DOHH2 (cell line): Measurements from ENCODE around the gene NAA38.

Experiments
- H3F3A ChIP-seq: fragments of 200-600 bp; sonication (generic), shearing (Covaris generic); 2 replicates; pipeline ENCODE4 v1.6.0; 2016; ENCODE audit warnings: antibody characterized with exemption, mild to moderate bottlenecking; ENCODE audit not compliant: control insufficient read depth, insufficient read depth
- H3K27ac ChIP-seq: fragments of 200-600 bp; sonication (generic); 2 replicates; pipeline ENCODE4 v1.5.1; 2014; ENCODE audit warnings: low read depth, mild to moderate bottlenecking, low read length, moderate library complexity
- H3K27me3 ChIP-seq: fragments of 200-600 bp; sonication (generic); 2 replicates; pipeline ENCODE4 v1.6.1; 2014; ENCODE audit warnings: mild to moderate bottlenecking, low read length, mixed read lengths; ENCODE audit not compliant: control insufficient read depth
- H3K36me3 ChIP-seq: fragments of 200-600 bp; sonication (generic); 2 replicates; pipeline ENCODE4 v1.6.1; 2014; ENCODE audit warnings: mild to moderate bottlenecking, low read length, moderate library complexity, mixed read lengths; ENCODE audit not compliant: control insufficient read depth
- H3K4me1 ChIP-seq: fragments of 200-600 bp; sonication (generic); 2 replicates; pipeline ENCODE4 v1.6.1; 2014; ENCODE audit warnings: mild to moderate bottlenecking, low read length, mixed read lengths; ENCODE audit not compliant: control insufficient read depth
- H3K4me2 ChIP-seq: fragments of 200-600 bp; sonication (generic); 2 replicates; pipeline ENCODE4 v1.6.0; 2014; ENCODE audit warnings: mild to moderate bottlenecking, low read length, moderate library complexity
- H3K4me3 ChIP-seq: fragments of 200-600 bp; sonication (generic); 2 replicates; pipeline ENCODE4 v1.5.1; 2014; ENCODE audit warnings: mild to moderate bottlenecking, low read length, mixed read lengths
- H3K79me2 ChIP-seq: fragments of 200-600 bp; sonication (generic); 2 replicates; pipeline ENCODE4 v1.6.1; 2014; ENCODE audit warnings: mild to moderate bottlenecking, low read length, mixed read lengths; ENCODE audit not compliant: control insufficient read depth
- H3K9me2 ChIP-seq: fragments of 200-600 bp; sonication (generic); replicated peaks from 2 replicates; pipeline ENCODE4 v1.6.1; 2014; ENCODE audit warnings: mild to moderate bottlenecking, low read length, mixed read lengths; ENCODE audit not compliant: control insufficient read depth
- H3K9me3 ChIP-seq: fragments of 200-600 bp; sonication (generic); 2 replicates; pipeline ENCODE4 v1.6.1; 2014; ENCODE audit warnings: antibody characterized with exemption, low read length, mixed read lengths; ENCODE audit not compliant: control insufficient read depth, insufficient read depth
- H4K20me1 ChIP-seq: fragments of 200-600 bp; sonication (generic); 2 replicates; pipeline ENCODE4 v1.6.0; 2014; ENCODE audit warnings: low read depth, mild to moderate bottlenecking, antibody characterized with exemption, low read length, moderate library complexity; ENCODE audit not compliant: control insufficient read depth, insufficient read depth
- EZH2phosphoT487 ChIP-seq: fragments of 200-600 bp; sonication (generic); IDR thresholded peaks from 2 replicates; pipeline ENCODE4 v1.6.1; 2017; ENCODE audit warnings: borderline replicate concordance, mild to moderate bottlenecking, antibody characterized with exemption, low read length, moderate library complexity, mixed read lengths
- TF ChIP-seq, protein P1 (sequence below): fragments of 200-600 bp; sonication (generic); IDR thresholded peaks from one replicate; pipeline ENCODE4 v1.5.1; 2014; ENCODE audit warnings: antibody characterized with exemption, mild to moderate bottlenecking, low read depth, low read length; ENCODE audit not compliant: poor library complexity, severe bottlenecking

NAA38 gene

DNA sequence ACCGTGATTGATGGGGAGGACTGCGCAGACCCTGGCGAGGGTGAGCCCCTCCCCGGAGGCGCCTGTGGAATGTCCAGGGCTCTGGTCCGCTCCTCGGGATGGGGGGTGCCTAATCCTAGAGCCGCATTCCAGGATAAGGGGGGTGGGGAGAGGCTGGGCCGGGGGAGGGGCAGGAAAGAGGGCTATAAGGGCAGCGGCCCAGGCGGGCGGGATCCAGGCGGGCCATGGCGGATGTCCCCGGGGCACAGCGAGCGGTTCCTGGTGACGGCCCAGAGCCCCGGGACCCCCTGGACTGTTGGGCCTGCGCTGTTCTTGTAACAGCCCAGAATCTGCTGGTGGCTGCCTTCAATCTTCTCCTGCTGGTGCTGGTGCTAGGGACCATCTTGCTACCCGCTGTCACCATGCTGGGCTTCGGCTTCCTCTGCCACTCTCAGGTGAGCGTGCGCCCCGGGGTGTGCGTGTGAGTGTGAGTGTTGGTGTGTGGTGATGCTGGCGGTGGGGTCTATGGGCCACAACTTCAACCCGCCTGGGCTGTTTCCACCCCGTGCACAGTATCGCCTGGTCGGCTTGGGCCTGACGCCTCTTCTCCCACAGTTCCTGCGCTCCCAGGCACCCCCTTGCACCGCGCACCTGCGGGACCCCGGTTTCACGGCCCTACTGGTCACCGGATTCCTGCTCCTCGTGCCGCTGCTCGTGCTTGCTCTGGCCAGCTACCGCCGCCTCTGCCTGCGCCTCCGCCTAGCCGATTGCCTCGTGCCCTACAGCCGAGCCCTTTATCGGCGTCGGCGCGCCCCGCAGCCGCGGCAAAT is 2.3 kb downstream of the NAA38 start, which contains the start of gene TMEM88:
TSS of gene TMEM88 (plus strand) at position 216 of the 809 bp plus-strand sequence. CDS start at position 225, 9 bp downstream.
- Histone ChIP-seq H3K4me3 (peak within 1 kb of the TSS; percentile 99), H3K27ac (peak within 1 kb of the TSS; percentile 83), H3K27me3 (no peaks in the 10 kb centered on the region)

DNA sequence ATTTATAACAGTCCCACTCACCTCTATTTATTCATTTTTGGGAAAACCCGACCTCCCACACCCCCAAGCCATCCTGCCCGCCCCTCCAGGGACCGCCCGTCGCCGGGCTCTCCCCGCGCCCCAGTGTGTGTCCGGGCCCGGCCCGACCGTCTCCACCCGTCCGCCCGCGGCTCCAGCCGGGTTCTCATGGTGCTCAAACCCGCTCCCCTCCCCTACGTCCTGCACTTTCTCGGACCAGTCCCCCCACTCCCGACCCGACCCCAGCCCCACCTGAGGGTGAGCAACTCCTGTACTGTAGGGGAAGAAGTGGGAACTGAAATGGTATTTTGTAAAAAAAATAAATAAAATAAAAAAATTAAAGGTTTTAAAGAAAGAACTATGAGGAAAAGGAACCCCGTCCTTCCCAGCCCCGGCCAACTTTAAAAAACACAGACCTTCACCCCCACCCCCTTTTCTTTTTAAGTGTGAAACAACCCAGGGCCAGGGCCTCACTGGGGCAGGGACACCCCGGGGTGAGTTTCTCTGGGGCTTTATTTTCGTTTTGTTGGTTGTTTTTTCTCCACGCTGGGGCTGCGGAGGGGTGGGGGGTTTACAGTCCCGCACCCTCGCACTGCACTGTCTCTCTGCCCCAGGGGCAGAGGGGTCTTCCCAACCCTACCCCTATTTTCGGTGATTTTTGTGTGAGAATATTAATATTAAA is 3.1 kb downstream of the NAA38 start:
- no peak overlapping the region for H3K4me2 ChIP-seq
- no peak overlapping the region for H3K4me3 ChIP-seq
- peaks cover 9% of the 10 kb centered on the region; the same call in 1 of the 2 replicates for H4K20me1 ChIP-seq
- TF ChIP-seq EZH2phosphoT487 = no peak
- TF ChIP-seq, protein P1, sequence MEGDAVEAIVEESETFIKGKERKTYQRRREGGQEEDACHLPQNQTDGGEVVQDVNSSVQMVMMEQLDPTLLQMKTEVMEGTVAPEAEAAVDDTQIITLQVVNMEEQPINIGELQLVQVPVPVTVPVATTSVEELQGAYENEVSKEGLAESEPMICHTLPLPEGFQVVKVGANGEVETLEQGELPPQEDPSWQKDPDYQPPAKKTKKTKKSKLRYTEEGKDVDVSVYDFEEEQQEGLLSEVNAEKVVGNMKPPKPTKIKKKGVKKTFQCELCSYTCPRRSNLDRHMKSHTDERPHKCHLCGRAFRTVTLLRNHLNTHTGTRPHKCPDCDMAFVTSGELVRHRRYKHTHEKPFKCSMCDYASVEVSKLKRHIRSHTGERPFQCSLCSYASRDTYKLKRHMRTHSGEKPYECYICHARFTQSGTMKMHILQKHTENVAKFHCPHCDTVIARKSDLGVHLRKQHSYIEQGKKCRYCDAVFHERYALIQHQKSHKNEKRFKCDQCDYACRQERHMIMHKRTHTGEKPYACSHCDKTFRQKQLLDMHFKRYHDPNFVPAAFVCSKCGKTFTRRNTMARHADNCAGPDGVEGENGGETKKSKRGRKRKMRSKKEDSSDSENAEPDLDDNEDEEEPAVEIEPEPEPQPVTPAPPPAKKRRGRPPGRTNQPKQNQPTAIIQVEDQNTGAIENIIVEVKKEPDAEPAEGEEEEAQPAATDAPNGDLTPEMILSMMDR = no peak
- H3K9me3 ChIP-seq = no peaks in the 10 kb centered on the region
- peaks cover 37% of the 10 kb centered on the region for H3F3A ChIP-seq
- H3K27ac ChIP-seq = no peak overlapping the region
- H3K4me1 ChIP-seq = peaks cover 50% of the 10 kb centered on the region
- peaks cover 78% of the 10 kb centered on the region for H3K36me3 ChIP-seq
- H3K27me3 ChIP-seq = no peaks in the 10 kb centered on the region
- no peaks in the 10 kb centered on the region for H3K9me2 ChIP-seq
- peaks cover 49% of the 10 kb centered on the region for H3K79me2 ChIP-seq

More for the DNA sequence above, 2.3 kb downstream of the NAA38 start, which contains the start of gene TMEM88:
- Histone ChIP-seq H3K4me1 (peaks cover 52% of the 10 kb centered on the region), H3K79me2 (peaks cover 55% of the 10 kb centered on the region), H3K36me3 (peaks cover 76% of the 10 kb centered on the region), H3F3A (peaks cover 33% of the 10 kb centered on the region), H3K9me3 (no peaks in the 10 kb centered on the region), H3K9me2 (no peaks in the 10 kb centered on the region), H4K20me1 (peaks cover 9% of the 10 kb centered on the region; the same call in 1 of the 2 replicates), H3K4me2 (peak within 1 kb of the TSS; percentile 99)
- no peak for TF ChIP-seq EZH2phosphoT487
- TF ChIP-seq, protein P1 = no peak

DNA sequence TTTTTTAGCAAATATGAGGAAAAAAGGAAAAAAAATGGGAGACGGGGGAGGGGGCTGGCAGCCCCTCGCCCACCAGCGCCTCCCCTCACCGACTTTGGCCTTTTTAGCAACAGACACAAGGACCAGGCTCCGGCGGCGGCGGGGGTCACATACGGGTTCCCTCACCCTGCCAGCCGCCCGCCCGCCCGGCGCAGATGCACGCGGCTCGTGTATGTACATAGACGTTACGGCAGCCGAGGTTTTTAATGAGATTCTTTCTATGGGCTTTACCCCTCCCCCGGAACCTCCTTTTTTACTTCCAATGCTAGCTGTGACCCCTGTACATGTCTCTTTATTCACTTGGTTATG is 3.7 kb downstream of the NAA38 start:
- Histone ChIP-seq H3K9me2 (no peaks in the 10 kb centered on the region), H3K27me3 (no peaks in the 10 kb centered on the region), H3K36me3 (peaks cover 78% of the 10 kb centered on the region), H3K4me3 (no peak overlapping the region), H3F3A (peaks cover 37% of the 10 kb centered on the region), H3K4me2 (no peak overlapping the region), H3K27ac (no peak overlapping the region), H3K4me1 (peaks cover 44% of the 10 kb centered on the region), H4K20me1 (peaks cover 9% of the 10 kb centered on the region; the same call in 1 of the 2 replicates), H3K9me3 (no peaks in the 10 kb centered on the region), H3K79me2 (peaks cover 44% of the 10 kb centered on the region)
- TF ChIP-seq, protein P1 = no peak
- TF ChIP-seq EZH2phosphoT487 = no peak
